ENCODE results near the gene RANBP10. TPM values are rescaled to one million over a fixed set of nuclear protein-coding genes. Genes with fewer than 3 reads are reported as not detected.

Gene RANBP10
- total and polyA plus RNA-seq, 2 of the 13 experiments (the other 11 are each of a cell fraction or from before 2014, with no cell fraction given), result 9.2 to 22.7 TPM

DNA sequence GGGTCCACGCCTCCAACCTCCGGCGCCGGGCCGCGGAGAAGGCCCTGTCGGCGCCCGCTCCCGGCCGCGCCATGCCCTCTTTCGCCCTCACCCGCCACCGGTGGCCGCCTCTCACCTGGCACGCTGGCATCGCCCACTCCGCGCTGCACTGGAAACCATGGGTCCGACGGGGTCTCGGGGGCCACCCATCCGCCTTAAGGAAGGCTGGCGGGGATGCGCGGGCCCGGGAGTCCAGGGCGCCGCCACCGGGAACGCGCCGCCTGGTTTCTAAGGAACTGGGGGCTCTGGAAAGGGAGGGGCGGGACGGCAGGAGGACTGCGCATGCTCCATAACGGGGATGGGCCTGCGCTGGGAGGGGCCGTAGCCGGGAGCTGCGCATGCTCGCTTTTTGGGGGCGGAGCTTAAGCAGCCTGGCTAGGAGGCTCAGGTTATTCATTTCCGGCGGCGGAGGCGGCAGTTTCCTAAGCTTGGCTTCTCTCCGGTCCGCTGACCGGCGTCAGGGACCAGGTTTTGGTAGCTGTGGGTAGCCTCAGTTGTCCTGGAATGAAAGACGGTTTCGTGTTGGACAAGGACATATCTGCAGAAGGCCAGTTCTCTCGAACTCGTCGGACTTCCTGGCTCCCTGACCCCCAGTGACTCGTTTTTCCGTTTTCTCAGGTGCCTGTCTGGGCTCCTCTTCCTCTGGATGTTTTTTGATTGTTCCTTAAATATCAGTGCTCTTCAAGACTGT is 87.1 kb downstream of the RANBP10 start, which contains the start of gene GFOD2 (continued):
- no peak for TF ChIP-seq TBL1XR1 (IDR thresholded peaks at IDR 0.05; ENCODE audit: borderline replicate concordance, low read length, partially characterized antibody)
- no peak for TF ChIP-seq SP1 (IDR thresholded peaks at IDR 0.05)
- TF ChIP-seq SP1 (CRISPR knock-in tag; IDR thresholded peaks at IDR 0.05), result peak; percentile 82
- no peak for TF ChIP-seq LCORL (IDR thresholded peaks at IDR 0.05)
- peak; percentile 65 for TF ChIP-seq LCORL (CRISPR knock-in tag; IDR thresholded peaks at IDR 0.05)
- TF ChIP-seq, protein P1, sequence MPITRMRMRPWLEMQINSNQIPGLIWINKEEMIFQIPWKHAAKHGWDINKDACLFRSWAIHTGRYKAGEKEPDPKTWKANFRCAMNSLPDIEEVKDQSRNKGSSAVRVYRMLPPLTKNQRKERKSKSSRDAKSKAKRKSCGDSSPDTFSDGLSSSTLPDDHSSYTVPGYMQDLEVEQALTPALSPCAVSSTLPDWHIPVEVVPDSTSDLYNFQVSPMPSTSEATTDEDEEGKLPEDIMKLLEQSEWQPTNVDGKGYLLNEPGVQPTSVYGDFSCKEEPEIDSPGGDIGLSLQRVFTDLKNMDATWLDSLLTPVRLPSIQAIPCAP (CRISPR knock-in tag; IDR thresholded peaks at IDR 0.05; ENCODE audit: low read depth), result no peak
- peak; percentile 98 for TF ChIP-seq POLR2G (IDR thresholded peaks at IDR 0.05; ENCODE audit: low read depth, low read length)
- TF ChIP-seq TRIM24 (CRISPR knock-in tag; IDR thresholded peaks at IDR 0.05), result no peak; the same call in 1 of the 2 replicates
- TF ChIP-seq, protein P2, sequence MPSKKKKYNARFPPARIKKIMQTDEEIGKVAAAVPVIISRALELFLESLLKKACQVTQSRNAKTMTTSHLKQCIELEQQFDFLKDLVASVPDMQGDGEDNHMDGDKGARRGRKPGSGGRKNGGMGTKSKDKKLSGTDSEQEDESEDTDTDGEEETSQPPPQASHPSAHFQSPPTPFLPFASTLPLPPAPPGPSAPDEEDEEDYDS (CRISPR knock-in tag; IDR thresholded peaks at IDR 0.05), result peak; percentile 86
- 0 out of 2 replicates have a peak, but pooled peaks have one; percentile 38 for TF ChIP-seq ZNF224 (CRISPR knock-in tag; IDR thresholded peaks at IDR 0.05)
- TF ChIP-seq NRL (CRISPR knock-in tag; IDR thresholded peaks at IDR 0.05; ENCODE audit: borderline replicate concordance), result peak; percentile 60; the same call in 1 of the 2 replicates
- TF ChIP-seq, protein P3, sequence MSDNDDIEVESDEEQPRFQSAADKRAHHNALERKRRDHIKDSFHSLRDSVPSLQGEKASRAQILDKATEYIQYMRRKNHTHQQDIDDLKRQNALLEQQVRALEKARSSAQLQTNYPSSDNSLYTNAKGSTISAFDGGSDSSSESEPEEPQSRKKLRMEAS (IDR thresholded peaks at IDR 0.05), result peak; percentile 71
- TF ChIP-seq, protein P4, sequence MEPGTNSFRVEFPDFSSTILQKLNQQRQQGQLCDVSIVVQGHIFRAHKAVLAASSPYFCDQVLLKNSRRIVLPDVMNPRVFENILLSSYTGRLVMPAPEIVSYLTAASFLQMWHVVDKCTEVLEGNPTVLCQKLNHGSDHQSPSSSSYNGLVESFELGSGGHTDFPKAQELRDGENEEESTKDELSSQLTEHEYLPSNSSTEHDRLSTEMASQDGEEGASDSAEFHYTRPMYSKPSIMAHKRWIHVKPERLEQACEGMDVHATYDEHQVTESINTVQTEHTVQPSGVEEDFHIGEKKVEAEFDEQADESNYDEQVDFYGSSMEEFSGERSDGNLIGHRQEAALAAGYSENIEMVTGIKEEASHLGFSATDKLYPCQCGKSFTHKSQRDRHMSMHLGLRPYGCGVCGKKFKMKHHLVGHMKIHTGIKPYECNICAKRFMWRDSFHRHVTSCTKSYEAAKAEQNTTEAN (CRISPR knock-in tag; conservative IDR thresholded peaks at IDR 0.05), result peak; percentile 71
- TF ChIP-seq TCF7L2 (IDR thresholded peaks at IDR 0.05; ENCODE audit: low read depth, low read length), result no peak
- TF ChIP-seq, protein P5, sequence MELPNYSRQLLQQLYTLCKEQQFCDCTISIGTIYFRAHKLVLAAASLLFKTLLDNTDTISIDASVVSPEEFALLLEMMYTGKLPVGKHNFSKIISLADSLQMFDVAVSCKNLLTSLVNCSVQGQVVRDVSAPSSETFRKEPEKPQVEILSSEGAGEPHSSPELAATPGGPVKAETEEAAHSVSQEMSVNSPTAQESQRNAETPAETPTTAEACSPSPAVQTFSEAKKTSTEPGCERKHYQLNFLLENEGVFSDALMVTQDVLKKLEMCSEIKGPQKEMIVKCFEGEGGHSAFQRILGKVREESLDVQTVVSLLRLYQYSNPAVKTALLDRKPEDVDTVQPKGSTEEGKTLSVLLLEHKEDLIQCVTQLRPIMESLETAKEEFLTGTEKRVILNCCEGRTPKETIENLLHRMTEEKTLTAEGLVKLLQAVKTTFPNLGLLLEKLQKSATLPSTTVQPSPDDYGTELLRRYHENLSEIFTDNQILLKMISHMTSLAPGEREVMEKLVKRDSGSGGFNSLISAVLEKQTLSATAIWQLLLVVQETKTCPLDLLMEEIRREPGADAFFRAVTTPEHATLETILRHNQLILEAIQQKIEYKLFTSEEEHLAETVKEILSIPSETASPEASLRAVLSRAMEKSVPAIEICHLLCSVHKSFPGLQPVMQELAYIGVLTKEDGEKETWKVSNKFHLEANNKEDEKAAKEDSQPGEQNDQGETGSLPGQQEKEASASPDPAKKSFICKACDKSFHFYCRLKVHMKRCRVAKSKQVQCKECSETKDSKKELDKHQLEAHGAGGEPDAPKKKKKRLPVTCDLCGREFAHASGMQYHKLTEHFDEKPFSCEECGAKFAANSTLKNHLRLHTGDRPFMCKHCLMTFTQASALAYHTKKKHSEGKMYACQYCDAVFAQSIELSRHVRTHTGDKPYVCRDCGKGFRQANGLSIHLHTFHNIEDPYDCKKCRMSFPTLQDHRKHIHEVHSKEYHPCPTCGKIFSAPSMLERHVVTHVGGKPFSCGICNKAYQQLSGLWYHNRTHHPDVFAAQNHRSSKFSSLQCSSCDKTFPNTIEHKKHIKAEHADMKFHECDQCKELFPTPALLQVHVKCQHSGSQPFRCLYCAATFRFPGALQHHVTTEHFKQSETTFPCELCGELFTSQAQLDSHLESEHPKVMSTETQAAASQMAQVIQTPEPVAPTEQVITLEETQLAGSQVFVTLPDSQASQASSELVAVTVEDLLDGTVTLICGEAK (IDR thresholded peaks at IDR 0.05), result no peak
- TF ChIP-seq, protein P5 (CRISPR knock-in tag; IDR thresholded peaks at IDR 0.05), result peak; percentile 55; the same call in 1 of the 2 replicates
- TF ChIP-seq, protein P6, sequence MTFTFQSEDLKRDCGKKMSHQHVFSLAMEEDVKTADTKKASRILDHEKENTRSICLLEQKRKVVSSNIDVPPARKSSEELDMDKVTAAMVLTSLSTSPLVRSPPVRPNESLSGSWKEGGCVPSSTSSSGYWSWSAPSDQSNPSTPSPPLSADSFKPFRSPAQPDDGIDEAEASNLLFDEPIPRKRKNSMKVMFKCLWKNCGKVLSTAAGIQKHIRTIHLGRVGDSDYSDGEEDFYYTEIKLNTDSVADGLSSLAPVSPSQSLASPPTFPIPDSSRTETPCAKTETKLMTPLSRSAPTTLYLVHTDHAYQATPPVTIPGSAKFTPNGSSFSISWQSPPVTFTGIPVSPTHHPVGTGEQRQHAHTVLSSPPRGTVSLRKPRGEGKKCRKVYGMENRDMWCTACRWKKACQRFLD (CRISPR knock-in tag; IDR thresholded peaks at IDR 0.05; ENCODE audit: borderline replicate concordance), result 0 out of 2 replicates have a peak, but pooled peaks have one; percentile 32

Data from HepG2 (cell line).